Measurements from ENCODE around the gene NUP214.
"Not testable (repeated sequence)": the region's sequence is repeated elsewhere in the genome, so short reads cannot be mapped to it uniquely, and the experiment has no call there.

Gene NUP214

GRCh38 chr9:131211920-131212319 is 86.5 kb downstream of the NUP214 start:
- not testable (repeated sequence) for H3K4me3 ChIP-seq (replicated peaks; ENCODE audit: insufficient read depth, low read length); DNase-seq (ENCODE audit: low read depth in 1 of 2, low spot score in 1 of 2); H3K27me3 ChIP-seq (ENCODE audit: insufficient read depth, poor library complexity, severe bottlenecking); H3K27ac ChIP-seq (replicated peaks)

GRCh38 chr9:131214286-131214856 is 89.0 kb downstream of the NUP214 start:
- Histone ChIP-seq H3K27ac (replicated peaks) (no peak overlapping the region), H3K27me3 (ENCODE audit: insufficient read depth, poor library complexity, severe bottlenecking) (no peaks in the 10 kb centered on the region), H3K4me3 (replicated peaks; ENCODE audit: insufficient read depth, low read length) (no peak overlapping the region)
- TF ChIP-seq CTCF (IDR thresholded peaks at IDR 0.05; ENCODE audit: insufficient read depth, low read length) = no peak
- TF ChIP-seq SPI1 (IDR thresholded peaks at IDR 0.05; ENCODE audit: borderline replicate concordance, low read depth) = no peak
- TF ChIP-seq POLR2AphosphoS5 (IDR thresholded peaks at IDR 0.05; ENCODE audit: low read depth) = no peak
- no peak for TF ChIP-seq GABPA (IDR thresholded peaks at IDR 0.05; ENCODE audit: low read depth)
- TF ChIP-seq REST (IDR thresholded peaks at IDR 0.05; ENCODE audit: insufficient replicate concordance, low read depth) = no peak
- no peak for DNase-seq (ENCODE audit: low read depth in 1 of 2, low spot score in 1 of 2)

GRCh38 chr9:131214876-131215275 is 89.5 kb downstream of the NUP214 start:
- H3K4me3 ChIP-seq (replicated peaks; ENCODE audit: insufficient read depth, low read length) = no peak overlapping the region
- H3K27ac ChIP-seq (replicated peaks) = no peak overlapping the region
- H3K27me3 ChIP-seq (ENCODE audit: insufficient read depth, poor library complexity, severe bottlenecking) = no peaks in the 10 kb centered on the region
- DNase-seq (ENCODE audit: low read depth in 1 of 2, low spot score in 1 of 2) = no peak
- TF ChIP-seq REST (IDR thresholded peaks at IDR 0.05; ENCODE audit: insufficient replicate concordance, low read depth) (no peak), CTCF (IDR thresholded peaks at IDR 0.05; ENCODE audit: insufficient read depth, low read length) (no peak), SPI1 (IDR thresholded peaks at IDR 0.05; ENCODE audit: borderline replicate concordance, low read depth) (no peak), POLR2AphosphoS5 (IDR thresholded peaks at IDR 0.05; ENCODE audit: low read depth) (no peak)

GRCh38 chr9:131216806-131217205 is 91.4 kb downstream of the NUP214 start:
- TF ChIP-seq REST (IDR thresholded peaks at IDR 0.05; ENCODE audit: insufficient replicate concordance, low read depth) (no peak), CTCF (IDR thresholded peaks at IDR 0.05; ENCODE audit: insufficient read depth, low read length) (no peak), GABPA (IDR thresholded peaks at IDR 0.05; ENCODE audit: low read depth) (no peak), SPI1 (IDR thresholded peaks at IDR 0.05; ENCODE audit: borderline replicate concordance, low read depth) (no peak), POLR2AphosphoS5 (IDR thresholded peaks at IDR 0.05; ENCODE audit: low read depth) (no peak)
- Histone ChIP-seq H3K4me3 (replicated peaks; ENCODE audit: insufficient read depth, low read length) (no peak overlapping the region), H3K27me3 (ENCODE audit: insufficient read depth, poor library complexity, severe bottlenecking) (no peaks in the 10 kb centered on the region), H3K27ac (replicated peaks) (no peak overlapping the region)
- DNase-seq (ENCODE audit: low read depth in 1 of 2, low spot score in 1 of 2) = no peak
